T-helper 2 cell (primary cell): ENCODE results near the gene TPSD1.
"Not testable (repeated sequence)": the region's sequence is repeated elsewhere in the genome, so short reads cannot be mapped to it uniquely, and the experiment has no call there.

Experiments
- DNase-seq, 5 experiments: peaks; one replicate each; pipeline versions ENCODE4 v3.0.0 to v3.0.0-alpha.2; 2012 to 2022

TPSD1 gene

DNA sequence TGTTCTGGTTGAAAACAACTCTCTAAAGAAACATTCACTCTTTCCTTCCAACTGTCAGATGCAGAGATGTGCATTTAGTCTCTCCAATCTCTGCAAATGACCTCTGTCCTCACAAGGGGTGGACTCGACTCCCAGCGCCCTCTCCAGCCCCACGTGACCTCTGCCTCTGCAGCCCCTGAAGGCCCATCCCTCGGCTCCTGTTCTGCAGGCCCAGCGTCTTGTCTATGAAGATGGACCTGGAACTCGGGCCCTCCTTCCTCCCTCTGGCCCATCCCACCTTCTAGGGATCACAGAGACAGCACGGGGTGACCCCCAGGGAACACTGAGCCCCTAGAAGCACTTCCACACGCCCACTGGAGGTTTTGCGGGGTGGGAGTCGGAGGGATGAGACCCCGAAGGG lies 12.5 kb upstream of the TPSD1 start:
- not testable (repeated sequence) for DNase-seq

GRCh38 chr16:1243907-1244850 lies 11.7 kb upstream of the TPSD1 start:
- not testable (repeated sequence) for DNase-seq

DNA sequence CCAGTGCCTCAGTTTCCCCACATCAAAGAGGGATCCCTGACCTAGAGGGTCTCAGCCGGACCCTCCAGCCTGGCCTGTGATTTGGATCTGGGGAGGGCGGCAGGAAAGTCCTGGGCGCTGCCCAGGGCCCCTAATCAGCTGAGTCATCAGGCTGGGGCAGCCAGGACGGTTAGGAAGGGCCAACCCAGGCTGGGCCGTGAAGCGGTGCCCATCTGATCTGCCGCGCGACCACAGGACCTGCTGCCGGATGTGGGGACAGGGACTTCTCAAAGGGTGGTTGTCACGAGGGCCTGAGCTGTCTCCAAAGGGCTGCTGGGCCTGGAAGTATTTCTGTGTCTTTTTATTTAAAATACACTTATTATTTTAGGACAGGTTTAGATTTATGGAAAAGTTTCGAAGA lies 11.0 kb upstream of the TPSD1 start:
- DNase-seq: peak in 1 of 5 experiments; percentile 66

DNA sequence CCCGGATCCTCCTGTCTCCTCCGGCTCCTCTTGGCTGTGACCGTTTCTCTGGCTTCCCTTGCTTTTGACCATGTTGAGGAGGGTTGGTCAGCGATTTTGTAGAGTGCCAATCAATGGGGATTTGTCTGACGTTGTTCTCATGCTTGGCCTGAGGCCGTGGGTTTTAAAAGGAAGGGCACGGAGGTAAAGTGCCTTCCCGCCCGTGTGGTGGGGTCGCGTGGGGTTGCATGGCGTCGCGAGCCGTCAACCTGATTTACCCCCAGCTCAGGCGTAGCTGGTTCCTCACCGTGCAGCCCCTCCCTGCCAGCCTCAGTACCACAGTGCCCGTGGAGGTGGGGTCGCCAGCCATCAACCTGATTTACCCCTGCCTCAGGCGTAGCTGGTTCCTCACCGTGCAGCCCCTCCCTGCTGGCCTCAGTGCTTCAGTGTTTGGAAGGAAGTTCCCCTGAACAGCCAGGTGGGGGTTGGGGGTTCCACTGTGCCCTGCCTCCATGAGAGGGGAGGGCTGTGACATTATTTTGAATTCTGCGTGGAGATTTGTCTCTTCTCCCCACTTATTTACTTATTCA lies 10.3 kb upstream of the TPSD1 start:
- no peak for DNase-seq

DNA sequence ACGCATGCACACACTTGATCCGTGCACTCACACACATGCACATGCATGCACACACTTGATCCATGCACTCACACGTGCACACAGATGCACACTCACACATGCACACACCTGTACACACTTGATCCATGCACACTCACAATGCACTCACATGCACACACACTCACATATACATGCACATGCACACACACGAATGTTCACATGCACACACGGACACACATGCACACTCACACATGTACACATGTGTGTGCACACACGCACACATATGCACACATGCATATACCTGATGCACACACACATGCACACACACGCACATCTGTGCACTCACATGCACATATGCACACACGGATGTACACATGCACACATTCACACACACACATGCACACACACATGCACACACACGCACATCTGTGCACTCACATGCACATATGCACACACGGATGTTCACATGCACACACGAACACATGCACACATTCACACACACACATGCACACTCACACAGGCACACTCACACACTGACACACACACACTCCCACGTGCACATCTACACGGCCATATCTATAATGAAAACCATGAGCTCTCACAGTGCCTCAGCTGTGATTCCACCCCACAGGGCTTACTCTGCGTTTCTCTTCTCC lies 7.8 kb upstream of the TPSD1 start:
- not testable (repeated sequence) for DNase-seq

- not testable (repeated sequence) for DNase-seq
Observed at GRCh38 chr16:1249031-1249755, 6.7 kb upstream of the TPSD1 start.

DNA sequence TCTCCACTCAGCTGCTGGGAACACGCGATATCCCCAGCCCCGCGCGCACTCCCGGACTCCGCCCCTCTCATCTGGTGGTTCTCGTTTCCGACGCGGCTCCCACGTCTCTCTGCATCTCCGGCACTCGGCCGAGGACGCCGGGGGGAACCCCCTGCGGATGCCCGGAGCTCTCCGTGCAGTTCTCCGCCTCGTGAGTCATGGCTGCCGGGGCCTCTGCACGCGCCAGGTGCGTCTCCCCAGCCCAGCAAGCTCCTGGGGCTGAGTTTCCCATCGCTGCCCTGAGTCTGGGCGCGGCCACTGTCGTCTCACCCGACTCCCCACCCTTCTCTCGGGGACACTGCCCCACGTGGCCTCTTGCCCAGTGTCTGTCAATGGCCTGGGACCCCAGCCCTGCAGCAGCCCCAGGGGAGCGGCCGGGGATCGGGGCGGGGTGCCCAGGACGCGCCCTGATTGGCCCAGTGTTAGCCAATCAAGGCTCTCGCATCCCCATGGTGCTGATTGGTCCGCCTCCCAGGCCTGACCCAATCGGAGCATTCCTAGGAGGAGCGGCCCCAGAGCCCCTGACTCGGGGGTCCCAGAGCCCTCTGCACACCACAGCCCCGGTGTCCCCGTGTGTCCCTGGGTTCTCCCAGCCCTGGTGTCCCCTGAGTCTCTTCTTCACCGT lies 2.0 kb upstream of the TPSD1 start:
- not testable (repeated sequence) for DNase-seq

DNA sequence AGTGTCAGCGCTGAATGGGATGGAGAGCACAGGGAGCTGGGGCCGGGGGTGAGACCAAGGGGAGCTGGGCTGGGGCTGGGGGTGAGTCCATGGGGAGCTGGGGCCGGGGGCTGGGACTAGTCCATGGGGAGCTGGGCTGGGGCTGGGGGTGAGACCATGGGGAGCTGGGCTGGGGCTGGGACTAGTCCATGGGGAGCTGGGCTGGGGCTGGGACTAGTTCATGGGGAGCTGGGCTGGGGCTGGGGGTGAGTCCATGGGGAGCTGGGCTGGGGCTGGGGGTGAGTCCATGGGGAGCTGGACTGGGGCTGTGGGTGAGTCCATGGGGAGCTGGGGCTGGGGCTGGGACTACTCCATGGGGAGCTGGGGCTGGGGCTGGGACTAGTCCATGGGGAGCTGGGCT lies 1.0 kb upstream of the TPSD1 start:
- not testable (repeated sequence) for DNase-seq

- DNase-seq: not testable (repeated sequence)
Observed at GRCh38 chr16:1256296-1256873, 516 bp downstream of the TPSD1 start.

DNA sequence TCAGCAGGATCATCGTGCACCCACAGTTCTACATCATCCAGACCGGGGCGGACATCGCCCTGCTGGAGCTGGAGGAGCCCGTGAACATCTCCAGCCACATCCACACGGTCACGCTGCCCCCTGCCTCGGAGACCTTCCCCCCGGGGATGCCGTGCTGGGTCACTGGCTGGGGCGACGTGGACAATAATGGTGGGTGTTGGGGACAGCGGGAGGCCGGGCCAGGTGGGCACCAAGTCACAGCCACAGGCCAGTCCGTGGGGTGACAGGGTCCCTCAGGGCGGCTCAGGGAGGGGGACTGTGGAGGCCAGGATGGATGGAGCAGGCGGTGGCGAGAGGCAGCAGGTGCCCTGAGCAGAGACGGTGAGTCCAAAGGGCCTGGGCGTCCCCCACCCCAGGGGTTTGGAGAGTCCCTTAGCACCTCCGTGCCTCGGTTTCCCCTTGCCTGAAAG lies 1.0 kb downstream of the TPSD1 start:
- no peak for DNase-seq

DNA sequence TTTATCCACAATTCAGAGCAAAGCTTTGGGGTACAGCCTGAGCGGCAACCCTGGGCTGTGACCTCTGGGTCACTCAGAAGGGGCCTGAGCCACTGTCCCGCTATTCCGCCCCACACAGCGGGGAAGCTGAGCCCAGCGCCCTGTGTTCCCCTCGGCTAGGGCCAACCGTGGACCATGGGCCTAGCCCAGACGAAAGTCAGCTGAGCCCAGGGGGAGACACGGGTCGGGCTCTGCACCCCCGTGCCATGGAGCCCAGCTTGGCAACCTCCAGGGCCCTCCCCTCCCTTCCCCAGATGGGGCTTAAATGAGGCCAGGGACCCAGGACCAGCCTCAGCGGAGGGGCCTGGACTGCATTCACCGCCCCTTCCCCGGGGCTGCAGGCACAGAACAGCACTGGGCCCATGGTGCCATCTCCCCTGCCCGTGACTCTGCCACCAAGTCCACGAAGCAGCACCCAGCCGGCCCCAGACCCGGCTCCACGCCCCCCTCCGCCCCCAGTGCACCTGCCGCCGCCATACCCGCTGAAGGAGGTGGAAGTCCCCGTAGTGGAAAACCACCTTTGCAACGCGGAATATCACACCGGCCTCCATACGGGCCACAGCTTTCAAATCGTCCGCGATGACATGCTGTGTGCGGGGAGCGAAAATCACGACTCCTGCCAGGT lies 1.8 kb downstream of the TPSD1 start:
- no peak for DNase-seq

DNA sequence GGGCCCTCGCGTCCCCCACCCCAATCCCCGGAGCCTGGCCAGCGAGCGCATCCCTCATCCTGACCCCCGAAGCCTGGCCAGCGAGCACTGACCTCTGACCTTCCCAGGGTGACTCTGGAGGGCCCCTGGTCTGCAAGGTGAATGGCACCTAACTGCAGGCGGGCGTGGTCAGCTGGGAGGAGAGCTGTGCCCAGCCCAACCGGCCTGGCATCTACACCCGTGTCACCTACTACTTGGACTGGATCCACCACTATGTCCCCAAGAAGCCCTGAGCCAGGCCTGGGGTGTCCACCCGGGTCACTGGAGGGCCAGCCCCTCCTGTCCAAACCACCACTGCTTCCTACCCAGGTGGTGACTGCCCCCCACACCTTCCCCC lies 2.3 kb downstream of the TPSD1 start:
- DNase-seq: peak in 1 of 5 experiments; percentile 13

DNA sequence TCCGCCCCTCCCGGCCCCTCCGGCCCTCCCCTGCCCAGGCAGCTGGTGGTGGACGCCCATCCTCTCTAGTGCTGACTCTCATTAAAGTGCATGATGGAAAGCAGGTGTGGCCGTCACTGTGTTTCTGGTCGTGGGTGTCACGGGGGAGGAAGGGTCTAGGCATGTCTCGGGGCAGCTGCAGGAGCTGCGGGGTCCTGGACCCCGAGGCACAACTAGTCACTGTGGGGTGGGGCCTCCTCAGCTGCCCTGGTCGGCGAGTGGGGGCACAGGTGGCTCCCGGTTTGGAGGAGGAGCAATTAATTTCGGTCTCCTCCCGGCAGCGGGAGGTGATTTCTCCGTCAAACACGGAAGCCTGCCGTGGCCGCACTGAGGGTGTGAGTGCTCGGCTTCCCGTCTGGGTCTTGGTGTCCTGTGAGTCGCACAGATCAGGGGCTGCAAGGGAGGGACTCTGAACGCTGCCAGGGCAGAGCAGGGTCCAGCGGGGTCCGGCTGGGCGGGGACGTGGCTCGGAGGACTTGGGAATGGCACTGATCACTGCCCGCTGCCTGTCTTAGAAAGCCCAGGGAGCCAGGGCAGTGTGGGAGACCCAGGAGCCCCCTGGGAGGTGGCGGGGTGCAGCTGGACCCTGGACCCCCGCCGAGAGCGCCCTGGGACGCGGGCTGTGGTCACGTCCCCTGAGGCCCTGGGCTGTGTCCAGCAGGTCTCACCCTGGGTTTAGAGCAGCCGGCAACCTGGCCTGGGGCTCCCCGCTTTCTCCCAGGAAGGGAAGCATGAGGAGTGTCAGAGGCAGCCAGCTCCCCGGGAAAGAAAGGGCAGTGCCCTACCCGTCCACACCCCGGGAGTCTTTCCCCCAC lies 3.3 kb downstream of the TPSD1 start:
- no peak for DNase-seq

DNA sequence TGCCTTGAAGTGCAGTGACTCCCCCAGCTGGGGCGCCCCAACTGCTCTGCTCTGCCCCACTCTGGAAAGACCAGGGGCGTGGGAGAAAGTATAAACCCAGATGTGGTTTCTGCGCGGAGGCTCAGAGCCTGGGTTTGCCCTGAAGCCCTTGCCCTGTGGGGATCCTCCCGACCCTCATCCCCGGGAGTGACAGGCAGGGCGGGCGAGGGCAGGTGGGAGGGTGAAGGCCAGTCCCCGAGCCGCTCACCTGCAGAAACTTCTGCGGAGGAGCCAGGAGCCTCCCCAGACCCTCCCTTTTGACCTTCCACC lies 3.8 kb downstream of the TPSD1 start:
- no peak for DNase-seq

DNA sequence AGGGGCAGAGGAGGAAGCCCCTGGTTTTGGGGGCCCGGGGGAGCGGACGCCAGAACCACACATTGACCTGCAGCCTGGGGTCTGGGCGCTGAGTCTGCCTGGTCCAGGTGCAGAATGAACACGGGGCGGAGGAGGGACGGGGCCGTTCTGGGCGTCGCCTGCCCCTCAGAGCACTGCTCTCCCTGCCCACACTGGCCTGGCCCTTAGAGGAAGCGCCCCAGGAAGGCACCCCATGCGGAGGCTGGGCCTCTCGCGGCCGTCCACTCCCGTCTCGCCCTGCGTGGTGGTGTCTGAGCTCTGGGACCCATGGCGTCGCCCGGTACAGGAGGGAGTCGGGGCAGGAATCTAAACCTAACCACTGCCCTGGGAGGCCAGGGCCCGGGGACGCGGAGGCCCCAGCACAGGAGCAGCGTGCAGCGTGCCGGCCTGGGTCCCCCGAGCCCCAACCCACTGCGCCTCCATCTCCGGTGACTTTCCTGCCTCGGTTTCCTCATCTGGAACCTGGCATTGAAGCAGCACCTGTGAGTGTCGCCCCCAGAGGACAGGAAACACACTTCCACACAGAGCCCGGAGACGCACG lies 4.3 kb downstream of the TPSD1 start:
- DNase-seq: no peak

DNA sequence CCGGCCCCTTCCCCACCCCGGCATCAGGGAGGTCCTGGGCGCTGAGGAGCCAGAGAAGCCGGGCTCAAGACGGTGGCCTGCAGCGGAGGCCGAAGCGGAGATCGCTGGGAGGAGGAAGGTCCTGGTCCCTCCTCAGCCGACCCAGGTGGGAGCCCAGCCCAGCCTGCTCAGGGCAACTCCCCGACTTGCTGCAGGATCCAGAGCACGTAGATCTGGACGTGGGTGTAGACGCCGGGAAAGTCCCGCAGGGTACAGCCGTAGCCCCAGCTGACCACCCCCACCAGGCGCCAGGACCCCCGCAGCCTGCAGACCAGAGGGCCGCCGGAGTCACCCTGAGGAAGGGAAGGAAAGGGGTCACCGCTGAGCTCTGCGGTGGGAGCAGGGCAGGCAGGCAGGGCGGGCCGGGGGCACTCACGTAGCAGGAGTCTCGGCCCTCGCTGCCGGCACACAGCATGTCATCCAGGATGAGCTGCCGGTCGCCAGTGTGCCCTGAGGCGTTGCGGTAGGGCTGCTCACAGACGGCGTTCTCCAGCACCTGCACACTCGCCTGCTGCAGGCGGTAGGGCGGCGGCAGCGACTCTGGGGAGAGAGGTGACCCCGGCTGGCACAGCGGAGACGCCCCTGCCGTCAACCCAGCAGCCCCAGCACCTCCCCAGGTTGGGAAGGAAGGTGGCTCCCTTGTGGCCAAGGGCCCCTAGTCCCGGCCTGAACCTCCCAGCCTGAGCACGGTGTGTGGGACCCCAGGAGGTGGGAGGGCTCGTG lies 5.4 kb downstream of the TPSD1 start:
- DNase-seq: peak in 1 of 5 experiments; percentile 25

GRCh38 chr16:1262210-1262845 lies 6.5 kb downstream of the TPSD1 start:
- DNase-seq: no peak

DNA sequence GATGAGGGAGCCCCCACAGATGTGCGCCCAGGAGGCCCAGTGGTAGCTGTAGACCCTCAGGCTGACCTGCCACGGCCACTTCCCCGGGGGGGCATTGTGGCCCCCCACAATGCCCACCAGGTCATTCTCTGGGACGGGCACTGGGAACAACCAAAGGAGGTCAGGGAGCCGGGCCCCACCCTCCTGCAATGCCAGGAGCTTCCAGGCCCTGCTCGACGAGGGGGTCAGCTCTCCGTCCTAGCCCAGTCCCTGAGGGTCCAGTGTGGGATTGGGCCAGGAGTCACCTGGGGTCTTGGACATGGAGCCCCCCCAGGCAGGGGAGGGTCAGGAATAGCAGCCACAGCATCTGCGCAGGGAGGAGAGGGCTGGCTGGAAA lies 7.0 kb downstream of the TPSD1 start:
- DNase-seq: no peak
